Kidney epithelial cell (primary cell): ENCODE measurements around the gene NXNL2. TPM values are rescaled to one million over a fixed set of nuclear protein-coding genes. Genes with fewer than 3 reads are reported as not detected.

ENCODE experiments used
- DNase-seq: peaks from one replicate; pipeline ENCODE4 v3.0.0-alpha.2; 2010; ENCODE audit warnings: low read depth
- H3K27me3 ChIP-seq: 2 replicates; pipeline ENCODE4 v1.6.0; 2011; ENCODE audit warnings: low read length; ENCODE audit not compliant: control insufficient read depth, insufficient read depth
- H3K36me3 ChIP-seq: 2 replicates; pipeline ENCODE4 v1.5.1; 2011; ENCODE audit warnings: low read length; ENCODE audit not compliant: control insufficient read depth, insufficient read depth
- H3K4me3 ChIP-seq: 2 replicates; pipeline ENCODE4 v1.5.1; 2011; ENCODE audit warnings: low read depth, mild to moderate bottlenecking, control low read depth, low read length
- total RNA-seq: library from RNA; depleted of rRNA; stranded (reverse); fragments of >200 nt; gene quantifications from 2 replicates; pipeline ENCODE4 v1.2.3, GENCODE V29; 2015
- TF ChIP-seq, protein P1 (sequence below): IDR thresholded peaks from 2 replicates; pipeline ENCODE4 v1.5.1; 2011; ENCODE audit warnings: mild to moderate bottlenecking, moderate library complexity, low read length, control low read depth, inconsistent platforms; ENCODE audit not compliant: insufficient read depth, poor library complexity, severe bottlenecking

The NXNL2 gene
- total RNA-seq, 1 donor from 2014 or later = 4.3 TPM

DNA sequence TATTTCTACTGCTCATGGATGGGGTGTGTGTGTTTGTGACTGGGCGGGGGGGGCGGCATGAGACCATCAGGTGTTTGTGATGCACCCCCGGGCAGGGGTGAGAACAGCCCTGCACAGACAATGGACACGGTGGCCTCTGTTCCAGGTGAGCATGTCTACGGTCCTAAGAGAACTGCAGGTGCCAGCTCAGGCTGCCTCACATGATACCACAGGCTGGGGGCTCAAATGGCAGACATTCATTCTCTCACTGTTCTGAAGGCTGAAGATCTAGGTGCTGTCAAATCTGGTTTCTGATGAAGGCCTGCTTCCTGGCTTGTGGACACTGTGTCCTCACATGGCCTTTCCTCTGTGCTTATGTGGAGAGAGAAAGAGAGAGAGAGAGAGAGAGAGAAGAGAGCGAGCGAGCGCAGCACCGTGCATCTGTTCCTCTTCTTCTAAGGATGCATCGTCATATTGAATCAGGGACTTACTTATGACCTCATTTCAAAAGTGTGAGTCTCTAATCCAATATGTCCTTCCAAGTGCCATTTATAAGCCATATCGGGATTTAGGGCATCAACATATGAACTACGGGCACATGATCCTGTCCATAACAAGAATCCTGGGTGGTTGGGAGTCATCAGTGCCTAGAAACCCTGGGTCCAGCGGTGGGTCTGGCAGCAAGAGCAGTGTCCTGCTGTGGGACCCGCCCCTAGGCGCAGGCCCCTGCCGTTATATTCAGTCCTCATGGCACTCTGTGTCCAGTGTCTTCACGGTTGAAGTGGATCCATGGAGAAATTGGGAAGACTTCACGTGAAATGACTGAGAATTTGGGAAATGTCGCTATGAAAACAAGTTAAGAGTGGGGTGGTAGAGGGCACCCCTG, 42.5 kb downstream of the NXNL2 start:
- DNase-seq = no peak
- TF ChIP-seq, protein P1, sequence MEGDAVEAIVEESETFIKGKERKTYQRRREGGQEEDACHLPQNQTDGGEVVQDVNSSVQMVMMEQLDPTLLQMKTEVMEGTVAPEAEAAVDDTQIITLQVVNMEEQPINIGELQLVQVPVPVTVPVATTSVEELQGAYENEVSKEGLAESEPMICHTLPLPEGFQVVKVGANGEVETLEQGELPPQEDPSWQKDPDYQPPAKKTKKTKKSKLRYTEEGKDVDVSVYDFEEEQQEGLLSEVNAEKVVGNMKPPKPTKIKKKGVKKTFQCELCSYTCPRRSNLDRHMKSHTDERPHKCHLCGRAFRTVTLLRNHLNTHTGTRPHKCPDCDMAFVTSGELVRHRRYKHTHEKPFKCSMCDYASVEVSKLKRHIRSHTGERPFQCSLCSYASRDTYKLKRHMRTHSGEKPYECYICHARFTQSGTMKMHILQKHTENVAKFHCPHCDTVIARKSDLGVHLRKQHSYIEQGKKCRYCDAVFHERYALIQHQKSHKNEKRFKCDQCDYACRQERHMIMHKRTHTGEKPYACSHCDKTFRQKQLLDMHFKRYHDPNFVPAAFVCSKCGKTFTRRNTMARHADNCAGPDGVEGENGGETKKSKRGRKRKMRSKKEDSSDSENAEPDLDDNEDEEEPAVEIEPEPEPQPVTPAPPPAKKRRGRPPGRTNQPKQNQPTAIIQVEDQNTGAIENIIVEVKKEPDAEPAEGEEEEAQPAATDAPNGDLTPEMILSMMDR = no peak
- Histone ChIP-seq H3K27me3 (no peaks in the 10 kb centered on the region), H3K36me3 (no peaks in the 10 kb centered on the region), H3K4me3 (no peak overlapping the region)

DNA sequence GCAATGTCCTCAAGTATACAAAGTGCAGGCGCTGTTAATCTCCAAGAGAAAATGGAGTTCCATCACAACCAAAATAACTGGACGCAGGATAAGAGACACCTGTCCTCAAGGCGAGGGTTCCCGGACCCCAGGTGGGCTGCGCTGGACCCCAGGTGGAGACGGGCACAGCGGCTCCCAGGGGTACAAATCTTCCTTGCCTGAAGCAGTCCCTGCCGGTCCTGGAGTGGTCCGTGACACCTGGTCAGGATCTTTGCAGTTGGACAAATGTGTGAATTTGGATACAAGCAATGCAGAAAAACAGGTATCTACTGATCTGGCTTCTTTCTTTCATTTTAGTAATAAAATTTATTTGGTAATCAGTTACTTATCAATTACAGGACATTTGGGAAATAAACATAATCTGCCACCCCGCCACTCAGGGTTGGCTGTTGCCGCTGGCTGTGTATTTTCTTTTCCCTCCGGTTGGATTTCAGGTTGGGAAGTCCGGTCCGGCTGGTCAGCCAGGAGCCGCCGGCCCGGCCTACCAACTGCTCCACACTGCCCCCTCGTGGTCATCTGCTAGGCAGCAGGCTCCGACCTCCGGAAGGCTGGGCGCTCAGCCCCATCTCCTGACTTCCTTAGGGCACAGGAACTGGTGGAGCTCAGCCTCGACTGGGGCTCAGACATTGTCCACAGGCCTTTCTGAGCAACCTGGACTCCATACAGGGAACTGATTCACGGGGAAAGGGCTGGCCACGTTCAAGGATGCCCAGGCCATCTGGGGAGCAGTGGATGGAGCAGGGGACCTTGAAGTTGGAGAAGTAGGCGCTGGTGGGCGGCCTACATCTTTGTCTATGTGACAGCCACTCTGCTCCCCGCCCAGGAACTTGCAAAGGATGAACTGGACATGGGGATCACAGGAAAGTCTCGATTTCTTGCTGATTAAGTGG, 43.4 kb downstream of the NXNL2 start:
- H3K4me3 ChIP-seq = no peak overlapping the region
- H3K27me3 ChIP-seq = no peaks in the 10 kb centered on the region
- peak; percentile 18 for DNase-seq
- H3K36me3 ChIP-seq = no peaks in the 10 kb centered on the region
- TF ChIP-seq, protein P1 = peak; percentile 96

DNA sequence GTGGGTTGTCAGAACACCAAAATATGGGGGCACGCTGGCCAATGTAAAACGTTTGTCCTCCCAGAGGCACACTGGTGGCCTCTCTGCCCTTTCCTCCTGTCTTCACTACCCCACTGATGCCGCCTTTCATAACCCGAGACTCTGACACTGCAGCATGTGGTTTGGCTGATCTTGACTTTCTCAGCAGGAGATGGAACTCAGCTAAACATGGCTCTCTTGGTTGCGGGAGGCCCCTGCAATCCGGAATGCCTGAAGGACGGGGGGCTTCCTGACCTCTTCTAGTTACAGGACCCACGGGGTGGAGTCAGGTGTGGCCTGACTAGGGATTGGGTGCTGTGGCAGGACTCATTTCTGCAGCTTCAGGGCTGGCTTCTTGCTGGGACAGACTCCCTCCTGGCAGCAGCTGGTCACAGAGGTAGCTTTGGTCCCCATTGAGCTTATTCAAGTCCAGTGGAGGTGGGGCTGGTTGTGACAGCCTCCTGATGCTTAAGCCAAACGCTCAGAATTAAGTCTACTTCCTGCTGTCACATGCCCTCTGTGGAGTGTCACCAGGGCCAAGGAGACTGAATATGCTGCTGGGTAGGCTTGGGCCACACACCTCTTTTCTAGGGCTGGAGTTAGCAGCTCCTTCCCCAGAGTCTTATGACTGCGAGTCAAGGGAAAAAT, 44.2 kb downstream of the NXNL2 start:
- no peaks in the 10 kb centered on the region for H3K27me3 ChIP-seq
- DNase-seq = no peak
- H3K4me3 ChIP-seq = no peak overlapping the region
- no peaks in the 10 kb centered on the region for H3K36me3 ChIP-seq
- TF ChIP-seq, protein P1 = no peak

DNA sequence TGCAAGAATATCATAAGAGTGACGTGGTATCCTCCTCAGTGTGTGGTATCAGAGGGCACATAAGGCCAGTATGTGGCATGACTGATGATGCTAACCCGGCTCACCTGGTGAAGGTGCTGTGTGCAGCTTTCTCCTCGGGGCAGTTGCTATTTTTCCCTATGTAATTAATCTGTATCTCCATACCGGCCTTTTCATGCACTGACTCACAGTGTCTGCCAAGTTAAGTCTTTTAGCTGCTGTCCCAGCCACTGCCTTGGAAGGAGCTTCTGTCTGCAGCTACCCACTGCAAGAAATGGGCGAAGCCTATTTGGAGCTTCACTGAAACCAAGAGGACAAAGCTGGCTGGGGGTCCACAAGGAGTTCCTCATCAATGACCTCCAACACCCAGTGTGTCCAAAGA, 46.0 kb downstream of the NXNL2 start:
- Histone ChIP-seq H3K36me3 (no peaks in the 10 kb centered on the region), H3K4me3 (no peak overlapping the region), H3K27me3 (no peaks in the 10 kb centered on the region)
- TF ChIP-seq, protein P1 = no peak
- DNase-seq = no peak

DNA sequence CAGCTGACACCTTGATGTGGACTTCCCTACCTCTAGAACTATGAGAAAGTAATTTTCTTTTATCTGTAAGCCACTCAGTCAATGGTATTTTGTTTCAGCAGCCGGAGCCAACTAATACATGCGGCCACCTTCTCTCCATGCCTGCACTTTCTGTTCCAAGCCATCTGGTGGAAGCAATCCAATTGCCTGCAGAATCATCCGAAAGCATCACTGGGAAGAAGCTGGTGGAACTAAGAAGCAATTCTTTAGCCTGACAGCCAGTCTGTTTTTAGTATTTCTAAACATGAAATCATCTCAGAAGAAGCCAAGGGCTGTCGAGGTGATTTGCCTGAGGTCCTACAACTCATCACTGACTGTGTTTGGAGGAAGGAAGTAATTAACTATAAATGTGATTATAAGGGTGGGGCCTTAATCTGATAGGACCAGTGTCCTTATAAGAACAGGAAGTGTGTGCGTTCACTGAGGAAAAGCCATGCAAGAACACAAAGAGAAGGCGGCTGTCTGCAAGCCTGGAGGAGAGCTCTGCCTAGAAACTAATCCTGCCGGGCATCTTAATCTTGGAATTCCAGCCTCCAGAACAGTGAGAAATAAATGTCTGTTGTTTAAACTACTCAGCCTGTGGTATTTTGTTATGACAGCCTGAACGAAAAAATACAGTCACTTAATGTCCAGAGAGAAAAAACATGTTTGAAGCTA, 49.1 kb downstream of the NXNL2 start:
- Histone ChIP-seq H3K36me3 (no peaks in the 10 kb centered on the region), H3K27me3 (no peaks in the 10 kb centered on the region), H3K4me3 (no peak overlapping the region)
- no peak for DNase-seq
- TF ChIP-seq, protein P1 = no peak
